ENCODE data around the gene PTPRH.

- no peak for TF ChIP-seq POLR2AphosphoS5 (IDR thresholded peaks at IDR 0.05)
- TF ChIP-seq REST (IDR thresholded peaks at IDR 0.05; ENCODE audit: borderline replicate concordance): no peak
Observed at GRCh38 chr19:55208880-55209692, at the start of gene PTPRH.

All from neural cell (in vitro differentiated cells).